HFF-Myc (cell line): ENCODE data around the gene TEX10.

Experiments
- DNase-seq: peaks from one replicate; pipeline ENCODE4 v3.0.0-alpha.2; 2011; ENCODE audit warnings: low read depth; ENCODE audit errors: extremely low read depth
- H3K4me3 ChIP-seq: replicated peaks from 2 replicates; pipeline ENCODE4 v1.5.1; 2011; ENCODE audit warnings: low read depth, mild to moderate bottlenecking, control low read depth, low read length
- CTCF ChIP-seq: IDR thresholded peaks from 2 replicates; pipeline ENCODE4 v1.5.1; 2012; ENCODE audit warnings: mild to moderate bottlenecking, low read depth, low read length, control low read depth; ENCODE audit errors: missing control alignments

TEX10 gene

GRCh38 chr9:100379862-100380261 lies 27.1 kb upstream of the TEX10 start:
- DNase-seq, result peak; percentile 55
- TF ChIP-seq CTCF, result no peak
- no peak overlapping the region for H3K4me3 ChIP-seq

GRCh38 chr9:100377015-100377414 lies 24.3 kb upstream of the TEX10 start:
- no peak for DNase-seq
- H3K4me3 ChIP-seq, result no peak overlapping the region
- TF ChIP-seq CTCF, result no peak

- H3K4me3 ChIP-seq, result no peak overlapping the region
- no peak for TF ChIP-seq CTCF
- DNase-seq, result no peak
These were observed 22.9 kb upstream of the TEX10 start for GRCh38 chr9:100375658-100376057.

- no peak for DNase-seq
These were observed 19.9 kb upstream of the TEX10 start for GRCh38 chr9:100372648-100373047.

GRCh38 chr9:100370064-100370723 lies 17.5 kb upstream of the TEX10 start:
- no peak for TF ChIP-seq CTCF
- H3K4me3 ChIP-seq, result no peak overlapping the region
- DNase-seq, result no peak

More at GRCh38 chr9:100372648-100373047, 19.9 kb upstream of the TEX10 start:
- no peak for TF ChIP-seq CTCF
- no peak overlapping the region for H3K4me3 ChIP-seq

- no peak for TF ChIP-seq CTCF
- H3K4me3 ChIP-seq, result no peak overlapping the region
- no peak for DNase-seq
These were observed 15.9 kb upstream of the TEX10 start for GRCh38 chr9:100368672-100369071.

GRCh38 chr9:100366121-100366520 lies 13.4 kb upstream of the TEX10 start:
- no peak for DNase-seq
- TF ChIP-seq CTCF, result no peak
- no peak overlapping the region for H3K4me3 ChIP-seq
